ENCODE results near the gene CARD19.

CARD19 gene

GRCh38 chr9:93096131-93096802, at the start of gene CARD19:
Gene CARD19, plus strand, starts transcription at chr9:93096217. Its CDS starts 129 bp downstream, at chr9:93096346.
- peak; percentile 42 for DNase-seq (ENCODE audit: low read depth)

GRCh38 chr9:93048566-93049448, 47.2 kb upstream of the CARD19 start:
- DNase-seq (ENCODE audit: low read depth), result no peak

GRCh38 chr9:93049491-93049890, 46.5 kb upstream of the CARD19 start:
- DNase-seq (ENCODE audit: low read depth), result no peak

GRCh38 chr9:93050231-93050630, 45.8 kb upstream of the CARD19 start:
- no peak for DNase-seq (ENCODE audit: low read depth)

GRCh38 chr9:93051680-93052089, 44.3 kb upstream of the CARD19 start:
- peak; percentile 80 for DNase-seq (ENCODE audit: low read depth)

GRCh38 chr9:93052791-93053540, 43.1 kb upstream of the CARD19 start:
- DNase-seq (ENCODE audit: low read depth), result no peak

GRCh38 chr9:93053781-93054331, 42.2 kb upstream of the CARD19 start:
- no peak for DNase-seq (ENCODE audit: low read depth)

- DNase-seq (ENCODE audit: low read depth), result no peak
Observed at GRCh38 chr9:93054758-93055704, 41.0 kb upstream of the CARD19 start.

GRCh38 chr9:93057042-93057702, 38.8 kb upstream of the CARD19 start:
- no peak for DNase-seq (ENCODE audit: low read depth)

GRCh38 chr9:93057703-93058354, 38.2 kb upstream of the CARD19 start:
- DNase-seq (ENCODE audit: low read depth), result no peak

- DNase-seq (ENCODE audit: low read depth), result peak; percentile 29
Observed at GRCh38 chr9:93058355-93059010, 37.5 kb upstream of the CARD19 start, which contains the start of gene SUSD3. Gene SUSD3, plus strand, starts transcription at chr9:93058701. Its CDS starts 42 bp downstream, at chr9:93058743.

GRCh38 chr9:93059011-93059714, 36.9 kb upstream of the CARD19 start:
- no peak for DNase-seq (ENCODE audit: low read depth)

GRCh38 chr9:93059715-93060578, 36.1 kb upstream of the CARD19 start:
- no peak for DNase-seq (ENCODE audit: low read depth)

- peak; percentile 79 for DNase-seq (ENCODE audit: low read depth)
Observed at GRCh38 chr9:93060746-93061259, 35.2 kb upstream of the CARD19 start.

GRCh38 chr9:93061260-93061751, 34.7 kb upstream of the CARD19 start:
- DNase-seq (ENCODE audit: low read depth), result no peak

GRCh38 chr9:93061791-93062763, 33.9 kb upstream of the CARD19 start:
- DNase-seq (ENCODE audit: low read depth), result no peak
